Heart left ventricle (tissue), 16 donors: ENCODE measurements around the gene COPS8. TPM values are rescaled to one million over a fixed set of nuclear protein-coding genes. Genes with fewer than 3 reads are reported as not detected.

Source experiments
- ATAC-seq, 4 donors: fragments of 200-7000 bp; cut with Tn5 transposase; one replicate each; pipeline ENCODE4 v1.9.1; 2020 to 2022; ENCODE audit warnings: moderate library complexity in 4 of 4, mild to moderate bottlenecking in 3 of 4, moderate number of reproducible peaks in 1 of 4
- DNase-seq, 5 donors: peaks; one replicate each; pipeline ENCODE4 v3.0.0-alpha.2; 2020
- H3K27ac ChIP-seq, 12 donors: fragments of 200-600 bp; sonication (generic) in 4 of 12; one replicate each; pipeline versions ENCODE4 v1.5.0 to v1.8.0; 2016 to 2022; ENCODE audit warnings: mild to moderate bottlenecking in 2 of 12
- H3K27me3 ChIP-seq, 9 donors: fragments of 200-600 bp; sonication (generic) in 2 of 9; one replicate each; pipeline versions ENCODE4 v1.5.1 to v1.8.0; 2016 to 2022; ENCODE audit warnings: mild to moderate bottlenecking in 3 of 9
- H3K36me3 ChIP-seq, 9 donors: fragments of 200-600 bp; sonication (generic) in 2 of 9; one replicate each; pipeline versions ENCODE4 v1.5.0 to v1.8.0; 2018 to 2022; ENCODE audit warnings: mild to moderate bottlenecking in 2 of 9
- H3K4me1 ChIP-seq, 12 donors: fragments of 200-600 bp; sonication (generic) in 4 of 12; one replicate each; pipeline versions ENCODE4 v1.5.0 to v1.8.0; 2016 to 2022; ENCODE audit warnings: mild to moderate bottlenecking in 3 of 12
- H3K4me3 ChIP-seq, 12 donors: fragments of 200-600 bp; sonication (generic) in 4 of 12; one replicate each; pipeline versions ENCODE4 v1.5.0 to v1.8.0; 2017 to 2022; ENCODE audit warnings: mild to moderate bottlenecking in 9 of 12, moderate library complexity in 4 of 12
- H3K9me3 ChIP-seq, 12 donors: fragments of 200-600 bp; sonication (generic) in 4 of 12; one replicate each; pipeline versions ENCODE4 v1.5.0 to v1.8.0; 2016 to 2022; ENCODE audit warnings: mild to moderate bottlenecking in 1 of 12
- POLR2A ChIP-seq, 2 donors: fragments of 450-650 bp; IDR thresholded peaks; one replicate each; pipeline ENCODE4 v1.6.1; 2017; ENCODE audit warnings: antibody characterized with exemption in 2 of 2, mild to moderate bottlenecking in 2 of 2, moderate library complexity in 2 of 2
- WGBS, 4 donors: extraction: QIAGEN DNeasy Blood & Tissue Kit in 2 of 4; methylation state at CpG; one replicate each; pipeline versions ENCODE4 v1.1.5 to v1.1.7; 2013 to 2018; 5-methylcytosine and 5-hydroxymethylcytosine counted together
- intact Hi-C, 10 donors: fragments of 100-400 bp; cut with DNase I; formaldehyde crosslinking; loops; one replicate each; pipeline versions ENCODE4 v1.11.1 to v1.14.2; 2022
- polyA plus RNA-seq, 2 donors: library from polyadenylated mRNA; stranded (reverse); fragments of 200-250 nt; gene quantifications; one replicate each; pipeline ENCODE4 v1.2.3, GENCODE V29; 2013
- total RNA-seq, 9 donors: library from RNA; depleted of rRNA in 2 of 9; stranded (reverse); fragments of >200 nt in 2 of 9; fragmentation: NEBNext Ultra II Directional in 3 of 9; extraction: Animal tissue kit (Norgen Biotek cat#: 25700) in 3 of 9; gene quantifications; one replicate each; pipeline versions ENCODE4 v1.1.0 to v1.2.4, GENCODE V29; 2016 to 2023
- TF ChIP-seq, protein P1 (sequence below), 12 donors: fragments of 200-600 bp; sonication (generic) in 4 of 12; IDR thresholded peaks; one replicate each; pipeline versions ENCODE4 v1.5.0 to v1.8.0; 2018 to 2022; ENCODE audit warnings: antibody characterized with exemption in 12 of 12, mild to moderate bottlenecking in 5 of 12
- donor health status: ischemic (EF 13 %, LVEDD 7.1; RV severe dilation, severe dysfunction).
- donor health status: healthy with polysubstance abuse.
- donor health status: DM: no; HTN: yes; CAD: no.
- donor health status: DM: no; HTN: no; CAD: no.
- donor health status: ischemic (EF 25% LVEDD 6.9; RV normal size, moderate dysfunction).
- donor health status: ischemic (EF 25% LVEDD 5.7; RV mildly dilated, moderate dysfunction).
- donor health status: healthy.
- donor health status: DM: yes; HTN: yes; CAD: no.
- donor health status: ischemic (EF 35%, LVEDD 5.7; RV mildly dilated, moderate dysfunction).
- donor health status: nonischemic (EF 11% LVEDD 7.7; RV severe dilation, severe dysfunction).
- donor health status: DM: yes; HTN: yes; CAD: no.
- donor health status: PGD.
- donor health status: ischemic (EF 29% LVEDD 5.4; RV normal size, mild dysfunction).
- donor health status: nonischemic (EF 23%, LVEDD 6.1; RV moderate dilation, normal function).

Gene COPS8
- total and polyA plus RNA-seq, 11 donors, result 34.7 to 231 (median 93.0) TPM

GRCh38 chr2:237060534-237061312, 25.0 kb upstream of the COPS8 start:
- H3K4me3 ChIP-seq, result no peak overlapping the region
- intact Hi-C loops, result loop anchor here (1.0 to 10.0 kb wide), 10 partner anchors 546 to 1286 kb away; a partner anchor contains a TSS
- DNase-seq (peak in 3 of 5 donors; percentile 38 to 54 (median 51)), ATAC-seq (peak; percentile 49 to 81 (median 72))
- H3K27ac ChIP-seq, result no peak overlapping the region
- peaks cover 0 to 6% (median 0%) of the 10 kb centered on the region in 12 donors for H3K4me1 ChIP-seq
- TF ChIP-seq, protein P1, sequence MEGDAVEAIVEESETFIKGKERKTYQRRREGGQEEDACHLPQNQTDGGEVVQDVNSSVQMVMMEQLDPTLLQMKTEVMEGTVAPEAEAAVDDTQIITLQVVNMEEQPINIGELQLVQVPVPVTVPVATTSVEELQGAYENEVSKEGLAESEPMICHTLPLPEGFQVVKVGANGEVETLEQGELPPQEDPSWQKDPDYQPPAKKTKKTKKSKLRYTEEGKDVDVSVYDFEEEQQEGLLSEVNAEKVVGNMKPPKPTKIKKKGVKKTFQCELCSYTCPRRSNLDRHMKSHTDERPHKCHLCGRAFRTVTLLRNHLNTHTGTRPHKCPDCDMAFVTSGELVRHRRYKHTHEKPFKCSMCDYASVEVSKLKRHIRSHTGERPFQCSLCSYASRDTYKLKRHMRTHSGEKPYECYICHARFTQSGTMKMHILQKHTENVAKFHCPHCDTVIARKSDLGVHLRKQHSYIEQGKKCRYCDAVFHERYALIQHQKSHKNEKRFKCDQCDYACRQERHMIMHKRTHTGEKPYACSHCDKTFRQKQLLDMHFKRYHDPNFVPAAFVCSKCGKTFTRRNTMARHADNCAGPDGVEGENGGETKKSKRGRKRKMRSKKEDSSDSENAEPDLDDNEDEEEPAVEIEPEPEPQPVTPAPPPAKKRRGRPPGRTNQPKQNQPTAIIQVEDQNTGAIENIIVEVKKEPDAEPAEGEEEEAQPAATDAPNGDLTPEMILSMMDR (IDR thresholded peaks at IDR 0.05), result peak; percentile 34 to 82 (median 70)
- TF ChIP-seq POLR2A (IDR thresholded peaks at IDR 0.05), result no peak
- H3K27me3 ChIP-seq, result no peaks in the 10 kb centered on the region
- 21 to 30% (median 27%) methylated on average over 15 of the region's 15 CpGs for WGBS, 4 donors
- no peaks in the 10 kb centered on the region for H3K9me3 ChIP-seq
- no peaks in the 10 kb centered on the region for H3K36me3 ChIP-seq

DNA sequence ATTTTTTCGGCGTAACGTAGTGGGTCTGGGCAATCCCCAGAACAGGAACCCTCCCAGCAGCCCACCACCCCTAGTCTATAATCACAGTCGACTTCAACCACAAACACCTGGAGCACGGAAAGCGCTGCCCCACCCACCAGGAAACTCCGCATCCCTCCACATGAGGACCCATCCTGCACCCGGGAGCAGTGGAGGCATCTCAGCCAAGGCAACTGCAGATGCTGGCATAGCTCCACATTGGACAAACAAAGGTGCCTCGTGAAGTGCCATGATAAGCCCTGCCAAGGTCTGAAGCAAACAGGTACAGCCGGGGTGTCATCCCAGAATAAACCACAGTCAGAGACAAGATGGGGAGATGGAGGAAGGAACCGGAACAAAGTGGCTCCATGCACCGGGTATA, 24.3 kb upstream of the COPS8 start:
- no peak for TF ChIP-seq POLR2A (IDR thresholded peaks at IDR 0.05)
- TF ChIP-seq, protein P1 (IDR thresholded peaks at IDR 0.05), result no peak
- ATAC-seq (no peak), DNase-seq (no peak)
- Histone ChIP-seq H3K27ac (no peak overlapping the region), H3K4me3 (no peak overlapping the region), H3K27me3 (no peaks in the 10 kb centered on the region), H3K36me3 (no peaks in the 10 kb centered on the region), H3K9me3 (no peaks in the 10 kb centered on the region), H3K4me1 (peaks cover 0 to 6% (median 0%) of the 10 kb centered on the region in 12 donors)
- intact Hi-C loops, result loop anchor here in 9 of 10 donors (2.0 to 10.0 kb wide), 9 partner anchors 547 to 1287 kb away; a partner anchor contains a TSS
- 75 to 86% (median 81%) methylated on average over 12 of the region's 12 CpGs for WGBS, 4 donors

GRCh38 chr2:237062585-237062984, 23.1 kb upstream of the COPS8 start:
- H3K27me3 ChIP-seq, result no peaks in the 10 kb centered on the region
- TF ChIP-seq, protein P1 (IDR thresholded peaks at IDR 0.05), result no peak
- TF ChIP-seq POLR2A (IDR thresholded peaks at IDR 0.05), result no peak
- H3K27ac ChIP-seq, result no peak overlapping the region
- intact Hi-C loops, result loop anchor here in 6 of 10 donors (5.0 to 10.0 kb wide), 5 partner anchors 548 to 1288 kb away; a partner anchor contains a TSS
- 88 to 100% (median 94%) methylated on average over 4 of the region's 4 CpGs for WGBS, 4 donors
- ATAC-seq, result no peak
- no peaks in the 10 kb centered on the region for H3K9me3 ChIP-seq
- peaks cover 0 to 6% (median 0%) of the 10 kb centered on the region in 12 donors for H3K4me1 ChIP-seq
- DNase-seq, result no peak
- H3K4me3 ChIP-seq, result no peak overlapping the region
- no peaks in the 10 kb centered on the region for H3K36me3 ChIP-seq
